PFSK-1 (cell line): ENCODE results near the gene OR2L8.

Experiments
- FOXP2 ChIP-seq: optimal IDR thresholded peaks from 2 replicates; pipeline ENCODE3; 2011; ENCODE audit warnings: borderline replicate concordance, control low read depth, inconsistent platforms; ENCODE audit not compliant: insufficient read depth; ENCODE audit errors: extremely low read length, extremely low read depth
- POLR2AphosphoS5 ChIP-seq: IDR thresholded peaks from 2 replicates; pipeline ENCODE4 v1.6.1; 2012; ENCODE audit warnings: low read depth, mild to moderate bottlenecking, control low read depth, low read length, moderate library complexity
- SIN3A ChIP-seq: IDR thresholded peaks from 2 replicates; pipeline ENCODE4 v1.6.1; 2012; ENCODE audit warnings: mild to moderate bottlenecking, low read length, moderate library complexity, borderline replicate concordance; ENCODE audit not compliant: insufficient read depth
- TAF1 ChIP-seq: IDR thresholded peaks from 2 replicates; pipeline ENCODE4 v1.6.1; 2012; ENCODE audit warnings: low read length, control low read depth, borderline replicate concordance; ENCODE audit not compliant: insufficient read depth
- TF ChIP-seq, protein P1 (sequence below), 2 experiments: IDR thresholded peaks; 2 replicates each; pipeline versions ENCODE4 v1.6.1 to v1.8.0; 2011 to 2012; ENCODE audit warnings: low read depth in 2 of 2, low read length in 2 of 2, control low read depth in 1 of 2, inconsistent platforms in 1 of 2, mild to moderate bottlenecking in 1 of 2, moderate library complexity in 1 of 2; ENCODE audit not compliant: insufficient read depth in 1 of 2

The OR2L8 gene

DNA sequence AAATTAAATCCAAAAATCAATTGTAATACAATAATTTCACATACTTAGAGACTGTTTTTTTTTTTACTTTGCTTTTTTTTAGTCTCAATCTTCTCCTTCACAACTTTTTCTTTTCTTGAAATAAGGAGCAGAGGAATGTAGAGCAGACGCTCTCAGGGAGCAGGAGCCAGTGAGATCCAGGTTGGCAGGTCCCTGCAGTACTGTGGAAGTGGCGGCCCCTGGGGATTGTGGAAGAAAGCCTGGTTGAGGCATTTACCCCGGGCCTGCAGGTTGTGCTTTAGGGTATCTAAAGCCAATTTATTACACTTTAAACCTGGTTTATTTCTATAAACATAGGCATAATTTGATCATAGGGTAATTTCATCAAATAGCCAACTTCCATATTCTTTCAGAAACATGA lies 24.7 kb upstream of the OR2L8 start:
- TF ChIP-seq, protein P1, sequence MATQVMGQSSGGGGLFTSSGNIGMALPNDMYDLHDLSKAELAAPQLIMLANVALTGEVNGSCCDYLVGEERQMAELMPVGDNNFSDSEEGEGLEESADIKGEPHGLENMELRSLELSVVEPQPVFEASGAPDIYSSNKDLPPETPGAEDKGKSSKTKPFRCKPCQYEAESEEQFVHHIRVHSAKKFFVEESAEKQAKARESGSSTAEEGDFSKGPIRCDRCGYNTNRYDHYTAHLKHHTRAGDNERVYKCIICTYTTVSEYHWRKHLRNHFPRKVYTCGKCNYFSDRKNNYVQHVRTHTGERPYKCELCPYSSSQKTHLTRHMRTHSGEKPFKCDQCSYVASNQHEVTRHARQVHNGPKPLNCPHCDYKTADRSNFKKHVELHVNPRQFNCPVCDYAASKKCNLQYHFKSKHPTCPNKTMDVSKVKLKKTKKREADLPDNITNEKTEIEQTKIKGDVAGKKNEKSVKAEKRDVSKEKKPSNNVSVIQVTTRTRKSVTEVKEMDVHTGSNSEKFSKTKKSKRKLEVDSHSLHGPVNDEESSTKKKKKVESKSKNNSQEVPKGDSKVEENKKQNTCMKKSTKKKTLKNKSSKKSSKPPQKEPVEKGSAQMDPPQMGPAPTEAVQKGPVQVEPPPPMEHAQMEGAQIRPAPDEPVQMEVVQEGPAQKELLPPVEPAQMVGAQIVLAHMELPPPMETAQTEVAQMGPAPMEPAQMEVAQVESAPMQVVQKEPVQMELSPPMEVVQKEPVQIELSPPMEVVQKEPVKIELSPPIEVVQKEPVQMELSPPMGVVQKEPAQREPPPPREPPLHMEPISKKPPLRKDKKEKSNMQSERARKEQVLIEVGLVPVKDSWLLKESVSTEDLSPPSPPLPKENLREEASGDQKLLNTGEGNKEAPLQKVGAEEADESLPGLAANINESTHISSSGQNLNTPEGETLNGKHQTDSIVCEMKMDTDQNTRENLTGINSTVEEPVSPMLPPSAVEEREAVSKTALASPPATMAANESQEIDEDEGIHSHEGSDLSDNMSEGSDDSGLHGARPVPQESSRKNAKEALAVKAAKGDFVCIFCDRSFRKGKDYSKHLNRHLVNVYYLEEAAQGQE (IDR thresholded peaks at IDR 0.05; ENCODE audit: insufficient read depth in 1 of 2, low read depth in 2 of 2, low read length in 2 of 2), result no peak
- TF ChIP-seq POLR2AphosphoS5, result no peak
- no peak for TF ChIP-seq FOXP2
- no peak for TF ChIP-seq SIN3A
- no peak for TF ChIP-seq TAF1

DNA sequence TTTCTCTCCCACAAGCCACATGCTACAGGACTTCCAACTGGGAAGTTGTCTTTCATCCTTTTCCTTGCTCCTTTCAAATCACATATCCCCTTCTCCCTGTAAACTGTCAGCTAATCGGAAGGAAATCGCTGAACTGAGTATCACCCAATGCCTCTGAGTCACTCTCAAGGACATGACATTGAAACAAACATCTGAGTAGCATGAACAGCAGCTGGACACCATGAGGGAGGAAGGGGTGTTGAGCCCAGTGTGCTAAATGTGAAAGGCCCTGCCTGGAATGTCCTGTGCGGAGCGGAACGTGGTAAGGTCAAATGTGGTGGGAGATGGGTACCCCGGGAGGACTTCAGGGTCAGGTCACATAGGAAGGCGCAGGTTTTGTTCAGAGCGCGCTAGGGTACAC lies 23.8 kb upstream of the OR2L8 start, which contains the start of gene OR2AJ1:
OR2AJ1 (plus strand) TSS at position 22 of the 400 bp plus-strand sequence. CDS start 8,880 bp downstream, outside the sequence.
- no peak for TF ChIP-seq POLR2AphosphoS5
- TF ChIP-seq, protein P1 (IDR thresholded peaks at IDR 0.05; ENCODE audit: insufficient read depth in 1 of 2, low read depth in 2 of 2, low read length in 2 of 2), result no peak

- no peak for TF ChIP-seq FOXP2
- no peak for TF ChIP-seq TAF1
- TF ChIP-seq POLR2AphosphoS5, result no peak
- TF ChIP-seq SIN3A, result no peak
- TF ChIP-seq, protein P1 (IDR thresholded peaks at IDR 0.05; ENCODE audit: insufficient read depth in 1 of 2, low read depth in 2 of 2, low read length in 2 of 2), result no peak
Measured at GRCh38 chr1:247933989-247934388, 14.7 kb upstream of the OR2L8 start.

DNA sequence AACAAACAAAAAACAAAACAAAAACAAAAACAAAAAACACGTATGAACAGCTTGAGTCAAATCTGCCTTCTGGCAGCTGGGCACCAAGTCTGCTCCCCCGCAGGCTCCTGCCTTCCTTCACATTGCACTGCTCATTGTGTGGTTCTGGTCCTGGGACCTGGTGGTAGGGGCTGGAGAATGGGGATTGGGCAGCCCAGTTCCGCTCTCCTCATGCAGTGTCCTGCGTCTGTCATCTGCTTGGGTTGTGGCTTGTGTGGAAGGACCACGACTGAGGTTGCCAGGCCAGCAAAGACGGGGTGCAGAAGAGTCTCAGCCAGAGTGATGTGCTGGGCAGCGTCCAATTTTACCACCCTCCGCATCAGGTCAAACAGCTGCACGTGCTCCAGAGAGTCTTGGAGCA lies 12.9 kb upstream of the OR2L8 start:
- TF ChIP-seq FOXP2 (no peak), SIN3A (no peak), TAF1 (no peak), POLR2AphosphoS5 (no peak)
- TF ChIP-seq, protein P1 (IDR thresholded peaks at IDR 0.05; ENCODE audit: insufficient read depth in 1 of 2, low read depth in 2 of 2, low read length in 2 of 2), result no peak

DNA sequence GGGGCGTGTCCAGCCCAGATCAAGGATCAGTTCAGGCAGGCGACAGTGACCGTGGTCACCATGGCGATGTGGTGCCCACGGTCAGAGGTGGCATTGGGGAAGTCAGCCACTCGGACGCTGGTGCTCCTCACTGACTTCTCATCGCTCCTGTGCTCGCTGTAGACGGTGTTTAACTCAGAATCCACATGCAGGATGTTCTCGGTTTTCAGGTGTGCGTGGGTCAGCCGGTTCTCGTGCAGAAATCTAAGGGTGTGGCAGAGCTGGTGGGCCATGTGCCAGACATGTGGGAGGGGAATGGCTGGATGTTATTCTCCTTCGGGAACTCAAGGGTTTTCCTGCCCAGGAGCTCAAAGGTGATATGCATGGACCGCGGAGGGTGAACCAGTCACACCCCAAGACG lies 12.2 kb upstream of the OR2L8 start:
- TF ChIP-seq SIN3A (no peak), FOXP2 (no peak), POLR2AphosphoS5 (no peak), TAF1 (no peak)
- TF ChIP-seq, protein P1 (IDR thresholded peaks at IDR 0.05; ENCODE audit: insufficient read depth in 1 of 2, low read depth in 2 of 2, low read length in 2 of 2), result no peak
